Skin epidermis (tissue), 12 donors: ENCODE data around the gene COX19.

Source experiments
- H3K27ac ChIP-seq, 21 experiments: fragments of 200-600 bp; sonication (generic) in 11 of 21; one replicate each; pipeline ENCODE4 v1.5.0; 2020; ENCODE audit warnings: mild to moderate bottlenecking in 3 of 21, inconsistent platforms in 2 of 21, moderate library complexity in 2 of 21
- H3K4me3 ChIP-seq, 7 experiments: fragments of 200-600 bp; sonication (generic) in 2 of 7; one replicate each; pipeline ENCODE4 v1.5.0; 2020; ENCODE audit warnings: inconsistent platforms in 2 of 7, mild to moderate bottlenecking in 2 of 7, moderate library complexity in 1 of 7

COX19 gene

DNA sequence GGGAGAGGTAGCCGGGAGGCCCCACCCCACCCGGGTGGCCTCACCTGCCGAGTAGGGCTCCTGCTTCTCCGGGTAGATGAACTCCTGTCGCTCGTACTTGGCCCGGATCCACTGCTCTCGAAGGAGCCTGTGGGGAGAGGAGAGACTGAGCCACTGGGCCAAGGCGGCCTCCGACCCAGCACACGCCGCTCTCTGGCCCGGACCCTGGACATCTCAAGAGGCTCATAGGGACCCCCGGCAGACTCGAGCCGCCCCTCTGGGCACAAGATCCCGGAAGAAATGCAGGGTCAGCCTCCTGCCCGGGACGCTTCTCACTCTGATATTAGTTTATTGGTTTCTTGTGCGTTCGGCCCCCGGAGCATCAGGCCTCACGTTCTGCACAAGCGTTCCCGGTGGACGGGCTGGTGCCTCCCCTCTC, 55.4 kb downstream of the COX19 start:
- Histone ChIP-seq H3K27ac (peak overlapping the region in 1 of 21 experiments; percentile 30), H3K4me3 (no peak overlapping the region)

DNA sequence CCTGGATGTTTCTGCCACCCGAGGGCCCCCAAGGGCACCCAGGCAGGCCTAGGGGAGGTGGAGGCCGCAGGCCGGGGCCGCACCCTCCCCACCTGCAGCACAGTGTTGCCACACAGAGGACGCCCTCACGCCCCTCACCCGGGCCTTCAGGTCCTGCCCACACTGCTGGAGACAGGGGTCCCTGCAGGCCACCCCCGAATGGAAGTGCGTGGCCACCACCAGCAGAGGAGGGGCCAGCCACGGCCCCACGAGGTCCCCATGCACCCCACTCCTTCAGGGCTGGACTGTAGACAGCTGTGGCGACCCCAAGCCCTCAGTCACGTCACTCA, 56.3 kb downstream of the COX19 start:
- Histone ChIP-seq H3K27ac (peak overlapping the region in 2 of 21 experiments; percentile 17 to 60), H3K4me3 (no peak overlapping the region)

DNA sequence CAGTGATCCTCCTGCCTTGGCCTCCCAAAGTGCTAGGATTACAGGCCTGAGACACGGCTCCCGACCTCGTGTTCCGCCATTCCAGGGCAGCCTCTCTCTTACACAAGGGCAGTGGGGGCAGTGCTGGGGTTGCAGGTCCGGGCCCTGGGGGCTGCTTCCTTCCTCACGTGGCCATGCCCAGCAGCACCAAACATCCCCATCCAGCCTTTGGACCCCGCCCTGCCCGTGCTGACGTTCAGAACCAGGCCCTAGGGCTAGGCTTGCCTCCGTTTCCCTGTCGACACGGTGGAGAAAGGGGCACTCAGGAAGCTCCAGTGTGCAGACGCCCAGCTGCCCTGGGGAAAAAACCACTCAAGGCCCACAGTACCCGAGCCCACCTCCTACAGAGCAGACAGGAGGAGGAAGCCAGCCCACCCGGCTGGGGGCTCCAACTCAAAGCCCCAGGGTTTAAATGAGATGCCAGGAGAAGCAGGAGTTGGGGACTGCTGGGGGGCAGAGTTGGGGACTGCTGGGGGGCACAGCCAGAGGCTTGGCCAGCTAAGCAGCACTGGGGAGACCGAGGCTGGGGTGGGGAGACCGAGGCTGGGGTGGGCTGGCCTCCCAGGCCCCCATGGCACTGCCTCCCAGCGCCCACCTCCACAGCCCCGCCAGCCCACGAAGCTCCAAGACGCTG, 56.8 kb downstream of the COX19 start:
- H3K27ac ChIP-seq: peak overlapping the region in 2 of 21 experiments; percentile 17 to 60
- H3K4me3 ChIP-seq: no peak overlapping the region

GRCh38 chr7:918118-918425, 57.3 kb downstream of the COX19 start:
- no peak overlapping the region for H3K4me3 ChIP-seq
- peak overlapping the region in 1 of 21 experiments; percentile 60 for H3K27ac ChIP-seq

- Histone ChIP-seq H3K27ac (peak overlapping the region in 1 of 21 experiments; percentile 60), H3K4me3 (no peak overlapping the region)
These were observed 57.9 kb downstream of the COX19 start for GRCh38 chr7:917255-918117.

DNA sequence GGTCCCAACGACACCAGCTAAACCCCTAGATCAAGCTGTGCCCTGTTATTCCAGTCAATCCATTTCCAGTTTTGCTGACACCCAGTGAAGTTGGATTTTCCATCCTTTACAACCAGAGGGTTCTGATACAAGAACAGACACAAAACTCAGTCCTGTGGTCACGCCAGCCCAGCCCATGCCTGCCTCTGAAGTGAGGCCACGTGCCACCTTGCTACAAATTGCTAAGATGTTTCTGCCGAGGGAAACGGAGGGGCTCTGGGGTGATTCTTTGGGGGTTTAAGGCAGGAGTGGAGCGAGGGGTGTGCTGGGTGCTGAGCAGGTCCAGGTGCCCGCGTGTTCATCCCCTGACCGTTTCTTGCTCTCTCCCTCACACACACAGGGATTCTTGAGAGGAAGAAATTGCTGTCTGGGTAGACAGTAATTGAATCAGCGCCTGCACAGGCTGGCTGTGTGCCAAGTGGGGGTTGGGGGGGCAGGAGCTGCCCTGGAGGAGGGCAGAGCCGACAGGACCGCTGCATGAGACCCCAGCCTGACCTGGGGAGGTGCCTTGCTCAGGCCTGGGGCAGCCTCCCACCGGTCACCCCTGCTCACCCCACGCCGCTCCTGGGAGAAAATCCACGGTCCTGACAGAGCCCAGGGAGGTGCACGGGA, 58.9 kb downstream of the COX19 start:
- H3K27ac ChIP-seq: peak overlapping the region in 1 of 21 experiments; percentile 59
- no peak overlapping the region for H3K4me3 ChIP-seq
